Stimulated activated CD4-positive, alpha-beta T cell treated with anti-CD3 and anti-CD28 coated beads, Interleukin-2, amount 100 ng/mL, for 4 hours (primary cell): ENCODE results near the gene LYPD6B.

ENCODE experiments used
- DNase-seq: peaks from one replicate; pipeline ENCODE4 v3.0.0-alpha.2; 2020; ENCODE audit warnings: low read depth

LYPD6B gene

DNA sequence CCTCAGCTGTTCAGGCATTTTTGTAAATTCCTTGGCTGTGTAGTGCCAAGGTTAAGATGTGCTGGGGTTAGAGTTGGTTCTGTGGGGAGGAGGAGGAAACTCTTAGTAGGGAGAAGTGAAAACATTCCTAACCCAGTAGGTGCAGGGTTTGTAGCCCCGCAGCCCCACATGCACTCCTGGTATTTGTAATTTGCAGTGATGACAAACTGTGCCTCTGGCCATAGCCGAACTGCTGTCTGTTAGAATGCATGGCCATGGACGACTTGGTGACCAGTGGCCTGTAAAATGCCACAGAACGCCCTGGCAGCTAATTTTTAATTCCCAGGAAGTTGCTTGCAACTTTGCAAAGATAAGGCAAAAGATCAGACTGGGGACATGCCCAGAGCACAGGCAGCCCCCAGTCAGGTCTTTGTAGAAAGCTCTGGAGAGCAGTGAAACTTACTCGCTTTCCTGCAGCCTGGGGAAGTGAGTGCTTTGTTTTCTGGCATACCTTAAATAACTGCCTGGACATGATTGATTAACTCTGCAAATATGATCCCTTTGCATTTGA, 38.4 kb downstream of the LYPD6B start:
- DNase-seq = no peak

DNA sequence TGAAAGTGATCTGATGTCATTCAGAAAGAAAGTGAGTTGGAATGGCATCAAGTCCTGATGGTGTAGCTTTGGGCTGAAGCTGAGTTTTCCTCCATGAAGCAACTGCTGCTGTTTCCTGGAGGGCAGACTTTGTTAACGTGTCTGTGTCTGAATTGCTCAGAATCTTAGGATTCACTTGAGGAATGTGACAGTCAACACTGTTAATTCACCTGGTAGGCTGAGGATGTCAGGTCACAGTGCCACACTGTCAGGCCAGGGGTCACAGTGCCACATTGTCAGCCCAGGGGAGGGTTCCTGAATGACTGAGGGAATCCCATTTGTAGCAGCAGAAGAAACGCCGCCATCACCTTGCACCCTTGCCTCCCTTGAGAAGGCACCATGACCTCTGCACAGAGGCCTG, 39.4 kb downstream of the LYPD6B start:
- no peak for DNase-seq

DNA sequence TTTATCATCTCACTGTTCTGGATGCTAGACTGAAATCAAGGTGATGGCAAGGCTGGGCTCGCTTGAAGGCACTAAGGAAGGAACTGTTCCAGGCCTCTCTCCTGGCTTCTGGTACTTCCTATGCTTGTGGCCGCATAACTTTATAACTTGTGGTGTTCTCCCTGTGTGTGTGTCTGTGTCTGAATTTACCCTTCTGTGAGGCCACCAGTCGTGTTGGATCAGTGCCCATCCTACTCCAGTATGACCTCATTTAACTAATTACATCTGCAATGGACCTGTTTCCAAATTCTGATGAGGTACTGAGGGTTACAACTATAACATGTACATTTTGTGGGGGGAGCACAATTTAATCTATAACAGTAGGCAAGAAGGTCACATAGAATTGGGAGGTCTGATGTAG, 41.6 kb downstream of the LYPD6B start:
- no peak for DNase-seq

DNA sequence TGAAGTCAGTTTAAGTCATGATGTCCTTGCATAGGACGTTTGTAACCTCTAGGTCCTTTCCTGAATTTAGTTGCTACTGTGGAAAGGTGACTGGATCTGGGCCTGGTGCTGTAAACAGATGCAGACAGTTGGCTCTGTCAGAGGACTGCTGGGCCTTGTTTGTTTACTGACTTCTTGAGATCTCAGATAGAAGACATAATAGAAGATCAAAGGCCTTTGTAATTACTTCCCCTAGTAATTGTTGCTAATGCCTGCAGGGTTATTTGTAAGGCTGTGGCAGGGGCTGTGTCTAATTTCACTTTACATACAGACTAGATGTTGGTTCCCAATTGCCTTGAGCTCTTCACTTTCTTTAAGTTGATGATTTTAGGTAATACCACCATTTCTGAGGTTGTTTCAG, 42.5 kb downstream of the LYPD6B start:
- no peak for DNase-seq

DNA sequence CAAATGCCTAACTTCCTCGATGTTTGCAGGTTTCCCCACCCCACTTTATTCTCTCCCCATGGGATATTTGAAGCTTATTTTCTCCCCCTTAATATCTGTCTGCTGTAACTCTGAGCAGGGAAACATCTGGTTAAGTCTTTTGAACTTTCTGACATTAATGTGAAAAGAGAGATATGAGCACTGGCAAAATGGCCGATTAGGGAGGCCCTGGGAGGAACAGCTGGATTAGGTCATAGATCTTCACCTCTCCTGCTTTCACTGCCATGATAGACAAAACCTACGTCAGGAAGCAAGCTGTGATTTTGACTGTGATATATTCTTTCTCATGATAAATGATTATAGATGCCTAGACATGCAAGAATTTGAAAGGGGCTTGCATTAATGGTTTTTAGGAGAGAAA, 43.6 kb downstream of the LYPD6B start:
- DNase-seq = no peak

DNA sequence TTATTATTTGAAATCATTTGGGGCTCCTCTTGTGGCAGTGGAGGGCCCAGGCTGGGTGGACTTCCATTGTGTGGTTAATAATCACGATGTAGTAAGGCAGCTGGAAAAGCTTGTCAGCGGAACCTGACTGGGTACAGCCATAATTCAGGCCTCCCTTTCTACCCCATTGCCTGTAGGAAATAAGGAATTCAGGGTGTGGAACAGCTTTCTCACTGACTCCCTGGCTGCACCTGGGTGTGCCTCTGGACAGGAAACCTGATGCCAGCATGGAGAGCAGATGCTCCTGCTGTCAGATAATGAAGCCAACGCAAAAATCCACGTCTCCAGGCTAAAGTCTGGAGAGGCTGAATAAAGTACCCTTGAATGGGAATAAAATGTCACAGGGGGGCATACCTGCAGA, 44.2 kb downstream of the LYPD6B start:
- no peak for DNase-seq

DNA sequence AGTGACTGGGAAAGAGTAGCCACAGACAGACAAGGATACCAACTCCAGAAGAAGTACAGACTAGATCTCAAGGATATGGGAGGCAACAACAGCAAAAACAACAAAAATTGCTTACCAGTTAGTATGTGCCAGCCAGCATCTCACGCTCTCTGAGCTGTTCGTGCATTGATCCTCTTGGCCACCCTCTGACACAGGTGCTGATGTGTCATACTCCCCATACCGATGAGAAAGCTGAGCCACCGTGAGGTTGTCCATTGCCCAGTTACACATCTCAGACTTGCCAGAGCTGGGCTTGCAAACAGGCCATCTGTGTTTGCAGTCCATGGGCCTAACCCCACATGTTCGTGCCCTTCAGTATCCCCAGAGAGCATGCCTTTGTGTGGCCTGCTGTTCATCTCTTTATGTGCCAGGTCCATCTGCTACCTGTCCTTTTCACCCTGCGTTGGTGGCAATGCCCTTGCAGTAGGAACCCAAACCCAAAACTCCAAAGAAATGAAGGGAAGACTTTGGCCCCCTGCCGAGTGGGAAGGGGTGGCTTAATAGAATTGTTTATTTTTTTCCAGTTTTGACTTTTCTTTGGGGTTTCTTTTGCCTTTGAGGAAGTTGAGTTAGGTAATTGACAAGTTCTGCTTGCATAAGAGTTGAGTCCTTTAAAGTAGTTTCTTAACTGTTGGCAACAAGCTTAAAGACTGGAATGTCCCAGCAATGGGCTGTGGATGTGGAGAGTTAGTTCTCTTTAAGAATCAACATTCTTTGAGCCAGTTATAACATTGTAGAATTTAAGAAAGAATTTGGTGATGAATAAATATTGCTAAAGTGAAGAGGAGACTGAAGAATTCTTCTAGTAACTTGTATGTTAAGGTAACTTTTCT, 46.7 kb downstream of the LYPD6B start:
- no peak for DNase-seq

DNA sequence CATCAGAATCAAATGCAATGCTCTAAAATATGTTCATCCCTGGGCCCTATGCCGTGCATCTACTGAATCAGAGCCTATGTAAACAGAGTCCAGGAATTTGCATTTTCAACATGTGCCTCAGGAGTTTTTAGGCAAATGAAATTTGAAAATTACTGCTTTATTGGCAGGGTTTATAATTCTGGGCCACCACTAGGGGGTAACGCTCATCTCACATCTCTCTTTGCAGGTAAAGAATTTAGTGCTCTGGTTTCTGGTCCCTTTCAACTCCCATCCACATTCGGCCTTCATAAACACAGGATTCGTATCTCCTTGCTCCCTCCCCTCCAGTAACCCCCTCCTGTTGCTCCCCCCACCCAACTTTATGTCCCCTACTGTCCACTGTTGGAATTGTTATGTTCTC, 49.3 kb downstream of the LYPD6B start:
- no peak for DNase-seq

DNA sequence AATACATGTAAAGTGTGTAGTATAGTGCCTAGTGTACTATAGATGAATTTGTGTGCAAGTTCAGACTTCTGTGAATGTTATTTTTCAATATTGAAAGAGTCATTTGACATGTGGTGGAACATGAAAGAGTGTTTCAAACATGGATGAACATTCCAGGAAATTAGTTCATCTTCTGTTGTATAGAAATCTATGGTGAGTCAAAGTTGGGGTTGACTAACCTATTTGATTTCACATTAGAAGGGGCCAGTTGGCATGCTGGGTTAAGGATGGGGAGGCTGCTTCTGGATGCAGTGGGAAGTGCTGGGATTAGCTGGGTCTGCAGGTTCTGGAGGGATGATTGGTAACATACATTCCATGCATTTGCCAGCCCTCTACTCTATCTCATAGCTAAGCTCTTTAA, 50.6 kb downstream of the LYPD6B start:
- DNase-seq = no peak

DNA sequence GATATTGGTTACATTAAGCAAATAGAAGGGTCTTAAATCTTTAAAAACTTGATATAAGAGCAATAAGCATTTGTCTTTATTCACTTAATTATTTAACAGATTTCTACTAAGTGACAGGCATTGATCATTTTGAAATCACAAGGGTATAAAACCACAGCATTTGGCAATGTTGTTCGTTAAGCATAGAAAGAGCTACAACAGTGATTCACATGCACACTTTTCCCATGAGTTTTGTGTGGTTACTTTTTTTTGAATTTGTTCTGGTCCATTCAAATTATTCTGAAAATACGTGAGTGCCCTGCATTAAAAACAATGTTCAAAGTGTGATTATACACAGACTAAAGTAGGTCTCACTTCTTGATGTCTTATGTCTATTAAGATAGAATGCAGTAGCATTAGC, 52.2 kb downstream of the LYPD6B start:
- no peak for DNase-seq

DNA sequence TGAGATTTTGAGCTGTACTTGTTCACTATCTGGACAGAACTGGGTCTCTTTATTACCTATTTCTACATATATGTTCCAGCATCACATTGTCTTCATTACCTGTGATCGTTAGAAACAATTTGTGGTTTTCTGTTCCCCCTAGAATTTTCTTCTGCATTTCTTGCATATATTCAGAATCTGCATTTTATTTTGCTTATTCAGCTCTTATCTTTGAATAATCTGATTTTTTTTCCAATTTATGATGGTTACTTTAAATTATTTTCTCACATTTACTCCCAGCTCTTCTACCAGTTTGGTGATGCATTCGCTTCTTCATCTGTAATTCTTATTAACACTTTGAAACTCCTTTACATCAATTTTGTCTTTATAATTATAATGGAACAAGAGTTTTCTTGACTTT, 55.1 kb downstream of the LYPD6B start:
- DNase-seq = no peak

DNA sequence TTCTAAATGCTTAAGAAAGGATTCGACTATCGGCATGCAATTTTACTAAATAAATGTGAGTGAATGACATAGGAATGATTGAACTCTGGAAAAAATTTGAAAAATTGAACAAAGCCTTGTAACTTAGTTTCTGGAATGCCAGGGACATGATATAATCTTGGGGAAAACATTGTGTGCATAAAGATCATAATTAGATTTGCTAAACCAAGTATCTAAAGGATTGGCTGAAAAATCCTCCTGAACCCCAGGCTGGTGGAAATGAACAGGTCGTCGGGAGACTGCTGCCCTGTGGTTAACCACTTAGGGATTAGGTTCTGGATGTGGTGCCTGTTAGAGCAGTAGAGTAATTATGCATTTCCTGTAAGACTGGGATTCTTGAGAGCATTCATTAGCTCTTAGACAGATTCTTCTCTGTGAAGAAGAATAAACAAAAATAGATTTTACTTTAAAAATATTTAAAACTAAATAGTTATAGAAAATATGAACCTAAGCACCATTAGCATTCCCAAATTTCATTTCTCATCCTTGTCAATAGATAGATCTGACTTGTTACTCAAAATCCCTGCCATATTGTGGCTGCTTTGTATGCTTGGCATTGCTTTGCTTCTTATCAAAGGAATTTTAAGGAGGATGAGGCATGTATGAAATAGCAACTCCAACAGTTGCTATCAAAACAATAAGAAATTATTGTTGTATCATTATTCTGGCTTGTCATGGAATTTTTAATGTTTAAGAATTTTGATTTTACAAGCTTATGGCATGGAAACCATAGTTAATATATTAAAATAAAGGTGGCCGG, 55.9 kb downstream of the LYPD6B start:
- no peak for DNase-seq

DNA sequence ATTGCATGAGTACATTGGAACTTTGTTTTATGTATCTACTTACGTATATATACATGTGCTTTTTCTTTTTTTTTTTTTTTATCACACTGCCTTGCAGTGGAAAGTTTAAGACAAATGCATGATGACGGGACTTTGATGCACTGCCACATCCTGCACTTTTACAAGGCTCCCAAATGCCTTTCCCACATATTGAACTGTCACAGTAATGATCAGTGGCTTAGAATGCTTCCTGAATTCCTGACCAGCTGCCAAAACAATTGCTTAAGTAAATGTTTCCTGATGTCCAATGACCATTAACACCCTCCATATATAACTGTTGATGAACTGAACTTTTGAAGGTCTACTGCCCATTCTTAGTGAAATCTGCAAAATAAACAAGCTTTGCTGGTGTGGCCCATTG, 60.2 kb downstream of the LYPD6B start:
- DNase-seq = no peak

DNA sequence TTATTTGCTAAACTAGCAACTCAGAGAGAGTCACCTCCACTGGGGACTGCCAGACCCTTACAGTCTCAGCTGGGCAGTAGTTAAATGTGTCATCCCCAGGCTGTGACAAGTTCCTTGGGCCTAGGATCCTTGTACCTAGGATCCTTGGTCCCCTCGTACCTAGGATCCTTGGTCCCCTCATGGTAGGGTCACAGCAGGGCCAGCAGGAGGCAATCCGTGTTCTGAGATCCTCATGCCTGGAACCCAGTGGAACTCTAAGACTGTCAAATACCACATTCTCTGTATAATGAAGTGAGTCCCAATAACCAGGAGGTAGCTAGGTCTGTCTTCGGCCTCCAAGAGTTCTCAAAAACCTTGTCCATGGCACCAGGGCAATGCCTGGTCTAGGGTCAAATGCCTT, 60.8 kb downstream of the LYPD6B start:
- no peak for DNase-seq

DNA sequence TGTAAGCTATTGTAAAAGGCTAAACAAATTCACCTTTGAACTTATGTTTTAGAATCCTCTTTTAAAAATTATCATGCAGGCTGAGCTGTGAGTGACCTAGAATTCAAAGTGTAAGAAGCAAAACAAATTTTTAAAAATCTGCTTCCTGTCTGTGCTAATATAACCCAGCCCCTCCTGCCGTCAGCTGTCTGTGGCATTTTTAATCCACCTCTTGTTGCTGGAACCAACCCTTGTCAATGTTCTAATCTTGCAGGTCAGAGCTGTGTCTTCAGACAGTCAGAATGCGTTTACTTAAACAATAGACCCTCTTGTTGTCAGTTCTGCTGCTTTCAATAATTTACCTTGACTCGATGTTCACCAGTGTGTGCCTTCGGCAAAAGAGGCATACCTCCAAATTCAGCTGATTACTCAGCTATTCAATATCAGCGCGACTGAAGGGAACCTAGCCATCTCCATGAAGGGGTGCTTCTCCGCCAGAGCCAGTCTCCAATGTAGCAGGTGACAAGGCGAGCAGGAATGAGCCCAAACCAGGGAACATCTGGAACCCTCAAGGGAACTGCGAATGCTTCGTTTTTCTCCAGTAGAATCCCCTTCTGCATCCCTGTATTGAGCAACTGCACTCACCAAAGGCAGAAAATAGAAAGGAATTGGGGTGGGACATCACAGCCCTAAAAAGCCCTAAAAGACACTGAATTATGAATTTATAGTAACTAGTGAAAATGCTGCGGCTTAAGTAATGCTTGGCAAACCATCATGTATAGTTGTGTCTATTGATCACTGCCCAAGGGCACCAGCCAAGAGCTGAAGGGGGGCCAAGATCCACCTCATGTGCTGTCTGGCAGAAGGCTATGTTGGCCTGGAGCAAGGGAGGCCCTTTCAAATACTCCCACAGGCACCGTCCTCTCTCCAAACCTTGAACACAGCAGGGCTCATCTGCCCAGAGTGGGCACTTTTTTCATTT, 62.5 kb downstream of the LYPD6B start:
- DNase-seq = no peak

DNA sequence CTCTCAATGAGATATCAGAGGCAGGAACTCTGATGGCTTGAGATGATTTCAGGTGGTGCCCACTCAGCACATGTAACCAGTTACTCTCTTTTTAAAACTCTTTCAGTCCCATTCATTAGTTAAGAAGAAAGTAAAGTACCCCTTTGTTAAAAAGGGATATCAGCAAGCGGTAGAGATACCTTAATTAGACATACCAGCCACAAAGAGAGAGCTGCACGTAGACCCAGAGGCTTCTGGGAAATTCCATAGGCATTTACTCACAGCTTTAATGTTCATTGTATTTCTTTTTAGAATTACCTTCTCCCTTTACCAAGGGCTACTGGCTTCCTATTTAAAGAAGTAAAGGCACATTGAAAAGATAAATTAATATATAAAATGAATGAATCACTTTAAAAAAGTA, 63.3 kb downstream of the LYPD6B start:
- DNase-seq = no peak

DNA sequence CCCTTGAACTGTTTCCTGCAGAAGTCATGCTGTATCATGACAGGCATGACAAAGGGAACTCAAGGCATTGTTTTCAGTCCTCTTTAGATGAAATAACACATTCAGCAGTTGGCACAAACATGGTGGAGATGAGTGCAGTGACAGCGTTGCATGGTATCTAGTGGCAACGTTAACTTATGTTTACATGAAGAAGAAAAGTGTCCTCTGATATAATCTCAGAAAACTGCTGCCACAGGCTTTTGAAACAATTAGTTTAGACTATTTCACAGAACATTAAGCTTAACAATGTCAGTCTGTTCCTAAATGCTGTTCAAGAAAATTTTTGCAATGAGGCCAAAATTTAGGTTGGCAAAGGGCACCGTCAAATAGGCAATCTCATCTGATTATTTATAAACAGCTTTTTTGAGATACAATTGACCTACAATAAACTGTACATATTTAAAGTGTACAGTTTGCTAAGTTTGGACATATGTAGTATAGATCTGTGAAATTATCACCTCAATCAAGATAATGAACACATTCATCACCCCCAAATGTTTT, 64.7 kb downstream of the LYPD6B start:
- DNase-seq = no peak

DNA sequence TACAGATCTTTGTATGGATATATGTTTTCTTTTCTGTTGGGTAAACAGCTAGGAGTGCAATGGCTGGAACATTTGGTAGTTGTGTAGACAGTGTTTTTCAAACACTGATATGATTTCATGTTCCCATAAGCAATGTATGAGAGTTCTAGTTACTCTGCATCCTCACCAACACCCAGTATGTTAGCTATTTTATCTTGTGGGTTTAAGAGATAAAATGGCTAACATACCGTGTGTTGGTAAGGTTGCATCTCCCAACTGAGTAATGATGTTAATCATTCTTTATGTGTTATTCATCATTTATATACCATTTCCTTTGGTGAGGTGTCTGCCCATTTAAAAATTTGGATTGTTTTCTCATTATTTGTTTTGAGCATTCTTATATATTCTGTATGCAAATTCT, 65.7 kb downstream of the LYPD6B start:
- DNase-seq = no peak

DNA sequence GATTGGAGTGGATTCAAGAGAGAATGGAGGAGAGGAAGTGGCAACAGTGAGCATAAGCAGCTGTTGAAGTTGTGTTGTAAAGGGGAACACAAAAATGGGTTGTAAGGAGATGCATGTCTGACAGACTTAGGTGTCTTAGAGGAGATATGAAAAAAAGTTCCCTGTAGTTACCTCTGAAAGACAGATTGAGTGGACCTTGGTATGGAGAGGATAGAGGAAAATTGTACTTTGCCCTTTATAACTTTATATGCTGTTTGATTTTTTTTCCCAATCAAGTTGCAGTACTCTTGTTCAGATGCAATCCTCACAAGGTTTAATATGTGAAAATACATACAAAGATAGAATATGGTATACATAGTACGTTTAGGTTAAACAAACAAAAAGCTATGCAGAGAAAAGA, 73.6 kb downstream of the LYPD6B start:
- DNase-seq = no peak

DNA sequence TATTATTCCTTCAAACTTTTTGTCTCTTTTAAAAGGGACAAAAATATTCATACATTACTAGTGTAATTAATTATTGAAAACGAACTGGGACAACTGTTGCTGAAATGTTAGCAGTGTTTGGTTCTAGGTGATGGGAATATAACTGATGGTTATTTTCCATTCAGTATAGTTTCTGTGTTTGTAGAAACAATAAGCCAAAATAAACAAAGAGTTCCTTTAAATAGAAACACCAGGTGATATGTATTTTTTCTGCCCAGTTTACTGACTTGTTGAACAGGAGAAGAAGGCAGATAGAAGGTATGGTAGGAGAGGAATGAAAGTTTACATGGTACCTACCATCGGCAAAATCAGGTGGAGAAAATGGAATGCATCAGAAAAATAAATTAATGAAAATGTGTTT, 74.2 kb downstream of the LYPD6B start:
- no peak for DNase-seq

DNA sequence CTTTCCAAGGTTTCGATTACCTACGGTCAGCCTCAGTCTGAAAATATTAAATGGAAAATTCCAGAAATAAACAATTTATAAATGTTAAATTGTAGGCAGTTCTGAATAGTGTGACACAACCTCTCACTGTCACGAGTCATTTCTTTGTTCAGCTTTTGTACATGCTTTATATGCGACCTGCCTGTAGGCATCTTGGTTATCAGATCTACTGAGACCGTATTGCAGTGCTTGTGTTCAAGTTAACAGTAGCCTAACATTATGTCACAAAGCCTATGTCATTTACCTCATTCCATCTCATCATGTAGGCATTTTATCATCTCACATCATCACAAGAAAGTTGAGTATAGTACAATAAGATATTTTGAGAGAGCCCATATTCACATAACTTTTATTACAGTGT, 77.3 kb downstream of the LYPD6B start:
- DNase-seq = no peak

DNA sequence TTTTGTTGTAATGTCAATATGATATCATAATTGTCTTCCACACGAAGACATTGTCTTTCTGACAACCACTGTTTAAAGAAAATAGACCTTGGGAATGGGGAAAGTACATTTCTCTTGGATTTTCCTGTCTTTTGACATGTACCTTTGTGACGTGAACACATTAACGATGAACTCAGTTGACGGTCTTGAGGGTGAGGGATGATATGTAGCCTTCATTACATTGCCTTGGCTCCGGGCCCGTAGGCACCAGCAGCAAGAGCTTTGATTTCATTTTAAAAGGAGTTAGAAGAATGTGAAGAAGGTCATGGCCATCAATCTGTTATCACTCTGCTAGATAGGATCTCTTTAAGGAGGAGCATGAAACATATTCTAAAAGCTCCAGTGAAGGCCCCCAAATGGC, 80.9 kb downstream of the LYPD6B start:
- no peak for DNase-seq
